Stimulated activated CD4-positive, alpha-beta T cell treated with anti-CD3 and anti-CD28 coated beads, Interleukin-1b, Interleukin-23, amount 100 ng/mL, for 4 hours (primary cell): ENCODE results near the gene PPP3CA.
"Not testable (repeated sequence)": the region's sequence is repeated elsewhere in the genome, so short reads cannot be mapped to it uniquely, and the experiment has no call there.

Source experiments
- DNase-seq, 2 donors: peaks; one replicate each; pipeline ENCODE4 v3.0.0-alpha.2; 2020; ENCODE audit warnings: low read depth in 2 of 2

Gene PPP3CA

GRCh38 chr4:101254776-101255175, 92.5 kb downstream of the PPP3CA start:
- DNase-seq, result no peak

GRCh38 chr4:101253121-101253520, 94.2 kb downstream of the PPP3CA start:
- DNase-seq, result no peak

GRCh38 chr4:101252721-101253120, 94.6 kb downstream of the PPP3CA start:
- DNase-seq, result no peak

- no peak for DNase-seq
Observed at GRCh38 chr4:101251261-101251660, 96.1 kb downstream of the PPP3CA start.

- no peak for DNase-seq
Observed at GRCh38 chr4:101244349-101244748, 103.0 kb downstream of the PPP3CA start.

- no peak for DNase-seq
Observed at GRCh38 chr4:101242441-101242840, 104.9 kb downstream of the PPP3CA start.

GRCh38 chr4:101240099-101240498, 107.2 kb downstream of the PPP3CA start:
- no peak for DNase-seq

GRCh38 chr4:101239665-101240064, 107.7 kb downstream of the PPP3CA start:
- DNase-seq, result no peak

GRCh38 chr4:101238706-101239105, 108.6 kb downstream of the PPP3CA start:
- DNase-seq, result no peak

- DNase-seq, result no peak
Observed at GRCh38 chr4:101237773-101238172, 109.6 kb downstream of the PPP3CA start.

GRCh38 chr4:101236097-101236496, 111.2 kb downstream of the PPP3CA start:
- DNase-seq, result no peak

GRCh38 chr4:101234141-101234540, 113.2 kb downstream of the PPP3CA start:
- DNase-seq, result not testable (repeated sequence)

GRCh38 chr4:101232074-101232776, 115.1 kb downstream of the PPP3CA start:
- no peak for DNase-seq

- DNase-seq, result no peak
Observed at GRCh38 chr4:101230801-101231426, 116.4 kb downstream of the PPP3CA start.

GRCh38 chr4:101229116-101229515, 118.2 kb downstream of the PPP3CA start:
- DNase-seq, result no peak

- no peak for DNase-seq
Observed at GRCh38 chr4:101227715-101228114, 119.6 kb downstream of the PPP3CA start.

- DNase-seq, result no peak
Observed at GRCh38 chr4:101224358-101225218, 122.7 kb downstream of the PPP3CA start.

- no peak for DNase-seq
Observed at GRCh38 chr4:101222156-101222845, 125.0 kb downstream of the PPP3CA start.

GRCh38 chr4:101221294-101221693, 126.0 kb downstream of the PPP3CA start:
- DNase-seq, result no peak

GRCh38 chr4:101218894-101219293, 128.4 kb downstream of the PPP3CA start:
- no peak for DNase-seq

GRCh38 chr4:101218346-101218745, 129.0 kb downstream of the PPP3CA start:
- DNase-seq, result no peak
